ENCODE measurements around the gene ORC3. TPM values are rescaled to one million over a fixed set of nuclear protein-coding genes. Genes with fewer than 3 reads are reported as not detected.

ORC3 gene
- total and polyA plus RNA-seq, 2 donors (not counting 3 experiments of a cell fraction or from before 2014, with no cell fraction given) = 9.2 to 17.9 TPM

- DNase-seq (ENCODE audit: low read depth, low spot score) (no peak), FAIRE-seq (no peak)
- ChIA-PET CTCF (interaction anchor here (1.0 kb wide), 1 partner anchor 279 kb away, joined by 3 read pairs; no protein-coding TSS in a partner anchor), POLR2A (no interaction called here)
- H3K4me1 ChIP-seq (ENCODE audit: control insufficient read depth, extremely low read depth, insufficient read depth, low read length) = no peaks in the 10 kb centered on the region
- peaks cover 2% of the 10 kb centered on the region for H4K20me1 ChIP-seq (replicated peaks; ENCODE audit: control insufficient read depth, extremely low read depth, insufficient read depth, low read length)
- no peak overlapping the region for H3K9ac ChIP-seq (replicated peaks; ENCODE audit: extremely low read depth, insufficient read depth, low read length)
- H3K27me3 ChIP-seq (ENCODE audit: control insufficient read depth in 2 of 2, insufficient read depth in 2 of 2, low read length in 2 of 2) = no peaks in the 10 kb centered on the region
- BruUV-seq (replicated peaks) = no TSS peak
- peaks cover 6% of the 10 kb centered on the region for H3K79me2 ChIP-seq (ENCODE audit: control insufficient read depth, insufficient read depth, low read length)
- no peak overlapping the region for H3K4me2 ChIP-seq (ENCODE audit: insufficient read depth, low read length)
- H3K27ac ChIP-seq (ENCODE audit: insufficient read depth, low read depth, low read length) = no peak overlapping the region
- H2AFZ ChIP-seq (ENCODE audit: low read depth, low read length) = no peak overlapping the region
- dilution Hi-C loops (cut with MboI; ENCODE audit: extremely low pct_ligation_motif_present, low sequenced_read_pairs) (no loop called here), intact Hi-C loops (cut with micrococcal nuclease) (no loop called here)
- H3K9me3 ChIP-seq (replicated peaks; ENCODE audit: control insufficient read depth, insufficient read depth, low read length) = no peaks in the 10 kb centered on the region
- H3K9me1 ChIP-seq (replicated peaks; ENCODE audit: control insufficient read depth, extremely low read depth, insufficient read depth, low read length) = no peaks in the 10 kb centered on the region
- no peak overlapping the region for H3K4me3 ChIP-seq (replicated peaks in 1 of 3; ENCODE audit: insufficient read depth in 1 of 3, low read depth in 1 of 3, low read length in 3 of 3)
- peaks cover 6 to 12% of the 10 kb centered on the region in 2 experiments for H3K36me3 ChIP-seq (ENCODE audit: control insufficient read depth in 2 of 2, extremely low read depth in 1 of 2, insufficient read depth in 2 of 2, low read length in 2 of 2)
- TF ChIP-seq POLR2A (IDR thresholded peaks at IDR 0.05; ENCODE audit: low read depth, low read length) = no peak
- TF ChIP-seq MYC (IDR thresholded peaks at IDR 0.05; ENCODE audit: low read depth, low read length) = no peak
- no peak for TF ChIP-seq MAX (IDR thresholded peaks at IDR 0.05; ENCODE audit: insufficient read depth, insufficient read length)
Observed at GRCh38 chr6:87671555-87672029, 81.7 kb downstream of the ORC3 start.

- ChIA-PET POLR2A (no interaction called here), CTCF (interaction anchor here (0.8 to 1.2 kb wide), 2 partner anchors 11 to 15 kb away, joined by 3 read pairs; no protein-coding TSS in a partner anchor)
- peaks cover 6 to 16% of the 10 kb centered on the region in 2 experiments for H3K36me3 ChIP-seq (ENCODE audit: control insufficient read depth in 2 of 2, extremely low read depth in 1 of 2, insufficient read depth in 2 of 2, low read length in 2 of 2)
- H3K27me3 ChIP-seq (ENCODE audit: control insufficient read depth in 2 of 2, insufficient read depth in 2 of 2, low read length in 2 of 2) = no peaks in the 10 kb centered on the region
- H3K9me1 ChIP-seq (replicated peaks; ENCODE audit: control insufficient read depth, extremely low read depth, insufficient read depth, low read length) = no peaks in the 10 kb centered on the region
- no peak overlapping the region for H3K9ac ChIP-seq (replicated peaks; ENCODE audit: extremely low read depth, insufficient read depth, low read length)
- no peak overlapping the region for H3K4me3 ChIP-seq (replicated peaks in 1 of 3; ENCODE audit: insufficient read depth in 1 of 3, low read depth in 1 of 3, low read length in 3 of 3)
- H2AFZ ChIP-seq (ENCODE audit: low read depth, low read length) = no peak overlapping the region
- no TSS peak for BruUV-seq (replicated peaks)
- no peak for FAIRE-seq
- dilution Hi-C loops (cut with MboI; ENCODE audit: extremely low pct_ligation_motif_present, low sequenced_read_pairs) = no loop called here
- no peaks in the 10 kb centered on the region for H3K9me3 ChIP-seq (replicated peaks; ENCODE audit: control insufficient read depth, insufficient read depth, low read length)
- intact Hi-C loops (cut with micrococcal nuclease) = no loop called here
- DNase-seq (ENCODE audit: low read depth, low spot score) = no peak
- H3K4me2 ChIP-seq (ENCODE audit: insufficient read depth, low read length) = no peak overlapping the region
- no peak overlapping the region for H3K27ac ChIP-seq (ENCODE audit: insufficient read depth, low read depth, low read length)
- no peak for TF ChIP-seq FOS (IDR thresholded peaks at IDR 0.05; ENCODE audit: borderline replicate concordance, insufficient read depth, low read length)
- no peak for TF ChIP-seq POLR2A (IDR thresholded peaks at IDR 0.05; ENCODE audit: low read depth, low read length)
- no peak for TF ChIP-seq MAX (IDR thresholded peaks at IDR 0.05; ENCODE audit: insufficient read depth, insufficient read length)
- TF ChIP-seq EZH2 (IDR thresholded peaks at IDR 0.05; ENCODE audit: borderline replicate concordance, low read depth, low read length, severe bottlenecking) = no peak
- no peak for TF ChIP-seq CTCF (IDR thresholded peaks at IDR 0.05; ENCODE audit: extremely low read depth in 1 of 2, insufficient read depth in 1 of 2, low read depth in 1 of 2, low read length in 2 of 2)
- TF ChIP-seq GATA2 (IDR thresholded peaks at IDR 0.05; ENCODE audit: insufficient read depth, insufficient read length, low read depth, low read length) = no peak
- TF ChIP-seq MYC (IDR thresholded peaks at IDR 0.05; ENCODE audit: low read depth, low read length) = no peak
- TF ChIP-seq POLR2AphosphoS5 (IDR thresholded peaks at IDR 0.05; ENCODE audit: insufficient read depth, low read depth, low read length) = no peak
- TF ChIP-seq JUN (IDR thresholded peaks at IDR 0.05; ENCODE audit: borderline replicate concordance, insufficient read depth, insufficient read length, low read depth) = no peak
- no peaks in the 10 kb centered on the region for H3K4me1 ChIP-seq (ENCODE audit: control insufficient read depth, extremely low read depth, insufficient read depth, low read length)
- H3K79me2 ChIP-seq (ENCODE audit: control insufficient read depth, insufficient read depth, low read length) = peaks cover 12% of the 10 kb centered on the region
- H4K20me1 ChIP-seq (replicated peaks; ENCODE audit: control insufficient read depth, extremely low read depth, insufficient read depth, low read length) = peaks cover 2% of the 10 kb centered on the region
Observed at GRCh38 chr6:87672641-87673040, 82.7 kb downstream of the ORC3 start.
